K562 (cell line): ENCODE data around the gene CD24. TPM values are rescaled to one million over a fixed set of nuclear protein-coding genes. Genes with fewer than 3 reads are reported as not detected.

ENCODE experiments used
- ARID2 ChIP-seq: fragments of 450-650 bp; IDR thresholded peaks from 2 replicates; pipeline ENCODE4 v1.6.1; 2017; ENCODE audit warnings: antibody characterized with exemption, mild to moderate bottlenecking
- BHLHE40 ChIP-seq: IDR thresholded peaks from 2 replicates; pipeline ENCODE4 v1.6.1; 2011; ENCODE audit warnings: low read length, improper control_type of control experiment
- CHD2 ChIP-seq: IDR thresholded peaks from 2 replicates; pipeline ENCODE4 v1.6.1; 2011; ENCODE audit warnings: low read depth, low read length
- CREM ChIP-seq: IDR thresholded peaks from 2 replicates; pipeline ENCODE4 v1.6.1; 2014; ENCODE audit warnings: antibody characterized with exemption, low read depth
- DACH1 ChIP-seq: fragments of 450-650 bp; IDR thresholded peaks from 2 replicates; pipeline ENCODE4 v1.6.1; 2018; ENCODE audit not compliant: partially characterized antibody
- DNMT1 ChIP-seq: fragments of 450-650 bp; IDR thresholded peaks from 2 replicates; pipeline ENCODE4 v1.6.1; 2016; ENCODE audit warnings: antibody characterized with exemption, mild to moderate bottlenecking
- HDAC6 ChIP-seq: IDR thresholded peaks from 2 replicates; pipeline ENCODE4 v1.6.1; 2012; ENCODE audit warnings: low read depth, mild to moderate bottlenecking, control low read depth, inconsistent platforms, low read length, moderate library complexity
- HNRNPUL1 ChIP-seq: fragments of 200-400 bp; formaldehyde crosslinking; IDR thresholded peaks from 2 replicates; pipeline ENCODE4 v1.6.1; 2017; ENCODE audit warnings: low read length
- JUN ChIP-seq, 2 experiments: sonication (generic) in 1 of 2; formaldehyde crosslinking in 1 of 2; IDR thresholded peaks; 2 replicates each; pipeline versions ENCODE4 v1.6.1 to v1.8.0; 2012 to 2022; ENCODE audit warnings: borderline replicate concordance in 2 of 2, mild to moderate bottlenecking in 2 of 2, improper control_type of control experiment in 1 of 2, low read depth in 1 of 2, low read length in 1 of 2, missing genetic modification reagents in 1 of 2
- JUND ChIP-seq, 2 experiments: IDR thresholded peaks; 2 replicates in 1 of 2; 3 replicates in 1 of 2; pipeline ENCODE4 v1.6.1; 2011; ENCODE audit warnings: borderline replicate concordance in 2 of 2, low read depth in 2 of 2, low read length in 2 of 2, improper control_type of control experiment in 1 of 2, missing biosample characterization in 1 of 2, missing genetic modification characterization in 1 of 2, missing genetic modification reagents in 1 of 2
- MAFK ChIP-seq: IDR thresholded peaks from 2 replicates; pipeline ENCODE4 v1.6.1; 2011; ENCODE audit warnings: low read length, improper control_type of control experiment
- MCM7 ChIP-seq, 2 experiments: fragments of 450-650 bp; IDR thresholded peaks; 2 replicates each; pipeline ENCODE4 v1.6.1; 2016 to 2018
- MECOM ChIP-seq: fragments of 250-450 bp; sonication (Bioruptor Pico); IDR thresholded peaks from 2 replicates; pipeline ENCODE4 v1.8.0; 2022; ENCODE audit warnings: inconsistent platforms
- RB1 ChIP-seq: fragments of 450-650 bp; IDR thresholded peaks from 2 replicates; pipeline ENCODE4 v1.6.1; 2017; ENCODE audit warnings: low read depth, mild to moderate bottlenecking
- RBM39 ChIP-seq: fragments of 200-400 bp; formaldehyde crosslinking; optimal IDR thresholded peaks from 2 replicates; pipeline ENCODE3; 2018; ENCODE audit warnings: low read depth, low read length
- SMC3 ChIP-seq: conservative IDR thresholded peaks from 2 replicates; pipeline ENCODE4 v1.6.1; 2011; ENCODE audit warnings: low read depth, low read length, improper control_type of control experiment; ENCODE audit not compliant: insufficient read depth
- ZNF431 ChIP-seq: sonication (generic); formaldehyde crosslinking; IDR thresholded peaks from 2 replicates; pipeline ENCODE4 v1.8.0; 2022; ENCODE audit warnings: mild to moderate bottlenecking, missing genetic modification reagents
- polyA plus RNA-seq, 8 experiments: library from polyadenylated mRNA; depleted of rRNA in 4 of 8; stranded (reverse) in 5 of 8; unstranded in 3 of 8; fragments of >200 nt; fragmentation: Nextera tagmentation in 2 of 8; fragmentation: Illumina TruSeq in 1 of 8; extraction: Ambion mirVana in 2 of 8; extraction: Trizol in 1 of 8; gene quantifications; 2 replicates each; pipeline versions ENCODE4 v1.2.1 to v1.2.3, GENCODE V29; 2011 to 2014; ENCODE audit warnings: inconsistent platforms in 1 of 8, missing spikeins in 1 of 8
- total RNA-seq, 7 experiments: library from RNA; depleted of rRNA in 6 of 7; stranded (reverse); fragments of >200 nt in 6 of 7; fragmentation: Illumina TruSeq in 2 of 7; extraction: Trizol in 2 of 7; gene quantifications; 2 replicates each; pipeline versions ENCODE4 v1.2.1 to v1.2.3, GENCODE V29; 2011 to 2021; ENCODE audit warnings: low replicate concordance in 1 of 7
- TF ChIP-seq, protein P1 (sequence below): sonication (generic); formaldehyde crosslinking; IDR thresholded peaks from 2 replicates; pipeline ENCODE4 v1.8.0; 2022; ENCODE audit warnings: missing genetic modification reagents, mild to moderate bottlenecking, moderate library complexity, borderline replicate concordance
- TF ChIP-seq, protein P2 (sequence below): sonication (generic); formaldehyde crosslinking; IDR thresholded peaks from 2 replicates; pipeline ENCODE4 v1.8.0; 2022; ENCODE audit warnings: mild to moderate bottlenecking, missing genetic modification reagents

CD24 gene
- total and polyA plus RNA-seq, 9 of the 15 experiments (the other 6 are each of a cell fraction or from before 2014, with no cell fraction given), result 8.8 to 155 (median 27.1) TPM

DNA sequence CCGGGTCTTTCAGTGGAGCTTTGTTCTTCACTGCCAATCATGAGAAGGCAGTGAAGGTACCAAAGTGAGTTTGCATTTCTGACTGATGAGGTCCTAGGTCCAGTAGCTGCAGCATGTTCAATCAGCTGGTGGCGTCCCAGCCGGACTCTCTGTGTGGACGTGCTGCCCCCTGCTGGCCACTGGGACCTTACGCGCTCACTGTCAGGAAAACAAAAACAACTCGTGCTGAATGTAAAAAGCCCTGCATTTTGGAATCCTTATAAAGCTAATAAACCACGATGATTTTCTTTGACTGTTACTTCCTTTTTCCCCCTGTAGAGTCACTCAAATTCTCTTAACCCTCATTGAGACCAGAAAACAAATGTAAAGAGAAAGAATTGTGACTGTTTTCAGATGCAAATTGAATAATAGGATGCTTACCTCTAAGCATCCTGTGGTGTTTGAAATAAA lies 4.9 kb upstream of the CD24 start (continued):
- TF ChIP-seq, protein P1, sequence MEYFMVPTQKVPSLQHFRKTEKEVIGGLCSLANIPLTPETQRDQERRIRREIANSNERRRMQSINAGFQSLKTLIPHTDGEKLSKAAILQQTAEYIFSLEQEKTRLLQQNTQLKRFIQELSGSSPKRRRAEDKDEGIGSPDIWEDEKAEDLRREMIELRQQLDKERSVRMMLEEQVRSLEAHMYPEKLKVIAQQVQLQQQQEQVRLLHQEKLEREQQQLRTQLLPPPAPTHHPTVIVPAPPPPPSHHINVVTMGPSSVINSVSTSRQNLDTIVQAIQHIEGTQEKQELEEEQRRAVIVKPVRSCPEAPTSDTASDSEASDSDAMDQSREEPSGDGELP (CRISPR knock-in tag), result peak; percentile 99
- TF ChIP-seq SMC3 (peak; percentile 98), BHLHE40 (0 out of 2 replicates have a peak, but pooled peaks have one; percentile 27), RBM39 (no peak), HDAC6 (no peak), CHD2 (no peak), MCM7 (IDR thresholded peaks at IDR 0.05) (no peak), MAFK (peak; percentile 13; the same call in 1 of the 2 replicates), JUND (IDR thresholded peaks at IDR 0.05; ENCODE audit: borderline replicate concordance, low read depth, low read length) (peak; percentile 52; the same call in 1 of the 2 replicates), JUND (tag; IDR thresholded peaks at IDR 0.05; ENCODE audit: borderline replicate concordance, low read depth, low read length) (no peak; the same call in 2 of the 3 replicates), ARID2 (peak; percentile 79; the same call in 1 of the 2 replicates), DNMT1 (no peak), ZNF431 (CRISPR knock-in tag) (no peak), HNRNPUL1 (no peak), DACH1 (peak; percentile 95), RB1 (peak; percentile 39; the same call in 1 of the 2 replicates), CREM (peak; percentile 57), MECOM (CRISPR knock-in tag) (no peak), JUN (IDR thresholded peaks at IDR 0.05; ENCODE audit: borderline replicate concordance, low read depth, low read length) (no peak), JUN (CRISPR knock-in tag; IDR thresholded peaks at IDR 0.05; ENCODE audit: borderline replicate concordance) (no peak)
- TF ChIP-seq, protein P2, sequence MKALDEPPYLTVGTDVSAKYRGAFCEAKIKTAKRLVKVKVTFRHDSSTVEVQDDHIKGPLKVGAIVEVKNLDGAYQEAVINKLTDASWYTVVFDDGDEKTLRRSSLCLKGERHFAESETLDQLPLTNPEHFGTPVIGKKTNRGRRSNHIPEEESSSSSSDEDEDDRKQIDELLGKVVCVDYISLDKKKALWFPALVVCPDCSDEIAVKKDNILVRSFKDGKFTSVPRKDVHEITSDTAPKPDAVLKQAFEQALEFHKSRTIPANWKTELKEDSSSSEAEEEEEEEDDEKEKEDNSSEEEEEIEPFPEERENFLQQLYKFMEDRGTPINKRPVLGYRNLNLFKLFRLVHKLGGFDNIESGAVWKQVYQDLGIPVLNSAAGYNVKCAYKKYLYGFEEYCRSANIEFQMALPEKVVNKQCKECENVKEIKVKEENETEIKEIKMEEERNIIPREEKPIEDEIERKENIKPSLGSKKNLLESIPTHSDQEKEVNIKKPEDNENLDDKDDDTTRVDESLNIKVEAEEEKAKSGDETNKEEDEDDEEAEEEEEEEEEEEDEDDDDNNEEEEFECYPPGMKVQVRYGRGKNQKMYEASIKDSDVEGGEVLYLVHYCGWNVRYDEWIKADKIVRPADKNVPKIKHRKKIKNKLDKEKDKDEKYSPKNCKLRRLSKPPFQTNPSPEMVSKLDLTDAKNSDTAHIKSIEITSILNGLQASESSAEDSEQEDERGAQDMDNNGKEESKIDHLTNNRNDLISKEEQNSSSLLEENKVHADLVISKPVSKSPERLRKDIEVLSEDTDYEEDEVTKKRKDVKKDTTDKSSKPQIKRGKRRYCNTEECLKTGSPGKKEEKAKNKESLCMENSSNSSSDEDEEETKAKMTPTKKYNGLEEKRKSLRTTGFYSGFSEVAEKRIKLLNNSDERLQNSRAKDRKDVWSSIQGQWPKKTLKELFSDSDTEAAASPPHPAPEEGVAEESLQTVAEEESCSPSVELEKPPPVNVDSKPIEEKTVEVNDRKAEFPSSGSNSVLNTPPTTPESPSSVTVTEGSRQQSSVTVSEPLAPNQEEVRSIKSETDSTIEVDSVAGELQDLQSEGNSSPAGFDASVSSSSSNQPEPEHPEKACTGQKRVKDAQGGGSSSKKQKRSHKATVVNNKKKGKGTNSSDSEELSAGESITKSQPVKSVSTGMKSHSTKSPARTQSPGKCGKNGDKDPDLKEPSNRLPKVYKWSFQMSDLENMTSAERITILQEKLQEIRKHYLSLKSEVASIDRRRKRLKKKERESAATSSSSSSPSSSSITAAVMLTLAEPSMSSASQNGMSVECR (CRISPR knock-in tag), result no peak
